Ishikawa (cell line): ENCODE results near the gene ACBD5.

Experiments used
- CEBPB ChIP-seq: IDR thresholded peaks from 2 replicates; pipeline ENCODE4 v1.6.1; 2012
- CREB1 ChIP-seq: IDR thresholded peaks from 2 replicates; pipeline ENCODE4 v1.6.1; 2012; ENCODE audit warnings: low read depth
- EGR1 ChIP-seq: IDR thresholded peaks from 2 replicates; pipeline ENCODE4 v1.6.1; 2012
- EP300 ChIP-seq: IDR thresholded peaks from 2 replicates; pipeline ENCODE4 v1.6.1; 2012; ENCODE audit warnings: borderline replicate concordance
- FOXM1 ChIP-seq: IDR thresholded peaks from 2 replicates; pipeline ENCODE4 v1.6.1; 2012; ENCODE audit warnings: low read depth, borderline replicate concordance
- NFIC ChIP-seq: IDR thresholded peaks from 2 replicates; pipeline ENCODE4 v1.6.1; 2012
- RAD21 ChIP-seq: IDR thresholded peaks from 2 replicates; pipeline ENCODE4 v1.6.1; 2012; ENCODE audit warnings: low read depth
- REST ChIP-seq: IDR thresholded peaks from 2 replicates; pipeline ENCODE4 v1.6.1; 2012; ENCODE audit warnings: low read depth, mild to moderate bottlenecking
- TAF1 ChIP-seq: IDR thresholded peaks from 2 replicates; pipeline ENCODE4 v1.6.1; 2012; ENCODE audit warnings: low read depth, mild to moderate bottlenecking
- TCF12 ChIP-seq: IDR thresholded peaks from 2 replicates; pipeline ENCODE4 v1.6.1; 2012; ENCODE audit warnings: low read depth
- TEAD4 ChIP-seq: IDR thresholded peaks from 2 replicates; pipeline ENCODE4 v1.6.1; 2012
- USF1 ChIP-seq: IDR thresholded peaks from 2 replicates; pipeline ENCODE4 v1.6.1; 2012
- YY1 ChIP-seq: IDR thresholded peaks from 2 replicates; pipeline ENCODE4 v1.6.1; 2012; ENCODE audit warnings: low read depth
- ZBTB7A ChIP-seq: IDR thresholded peaks from 2 replicates; pipeline ENCODE4 v1.6.1; 2012; ENCODE audit warnings: low read depth

- TF ChIP-seq EP300: no peak
- no peak for TF ChIP-seq USF1
- no peak for TF ChIP-seq REST
- no peak for TF ChIP-seq YY1
- TF ChIP-seq FOXM1: no peak
- TF ChIP-seq TEAD4: no peak
- no peak for TF ChIP-seq NFIC
- no peak for TF ChIP-seq CREB1
- no peak for TF ChIP-seq TCF12
- TF ChIP-seq RAD21: no peak
- no peak for TF ChIP-seq CEBPB
- no peak for TF ChIP-seq EGR1
- TF ChIP-seq ZBTB7A: no peak
- TF ChIP-seq TAF1: no peak
Observed at GRCh38 chr10:27225642-27226257, 14.8 kb downstream of the ACBD5 start.
